ENCODE results near the gene CRYBG3.
A peak's percentile ranks its signal among the peaks of the same experiment; 100 is the strongest.

Gene CRYBG3

DNA sequence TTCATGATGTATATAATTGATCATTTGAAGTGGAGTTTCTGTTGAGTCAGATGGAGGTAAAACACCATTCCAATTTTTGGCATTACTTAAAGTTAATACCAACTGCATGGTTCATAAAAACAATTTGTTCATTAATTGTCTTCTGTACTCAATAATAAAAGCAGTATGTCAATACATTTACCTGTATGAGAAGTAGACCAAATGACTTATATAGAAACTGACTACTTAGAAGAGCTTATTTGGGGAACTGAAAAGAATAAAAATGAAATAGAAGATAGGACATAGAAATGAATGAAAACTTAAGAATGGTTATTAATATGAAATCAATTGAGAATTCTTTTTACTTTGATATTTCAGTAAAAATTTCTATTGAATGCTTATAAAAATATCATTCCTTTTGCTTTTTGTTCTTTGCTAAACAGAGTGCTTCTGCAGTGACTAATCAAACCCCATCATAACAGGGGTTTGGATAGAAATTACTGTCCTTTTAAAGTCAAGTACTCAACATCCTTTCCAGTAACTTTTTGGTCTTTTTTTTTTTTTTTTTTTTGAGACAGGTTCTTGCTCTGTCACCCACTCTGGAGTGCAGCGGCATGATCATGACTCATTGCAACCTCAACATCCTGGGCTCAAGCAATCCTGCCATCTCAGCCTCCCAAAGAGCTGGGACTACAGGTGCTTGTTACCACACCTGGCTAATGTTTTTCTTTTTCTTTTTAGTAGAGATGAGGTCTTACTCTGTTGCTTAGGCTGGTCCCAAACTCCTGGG, 6.5 kb upstream of the CRYBG3 start:
- TF ChIP-seq, protein P1, sequence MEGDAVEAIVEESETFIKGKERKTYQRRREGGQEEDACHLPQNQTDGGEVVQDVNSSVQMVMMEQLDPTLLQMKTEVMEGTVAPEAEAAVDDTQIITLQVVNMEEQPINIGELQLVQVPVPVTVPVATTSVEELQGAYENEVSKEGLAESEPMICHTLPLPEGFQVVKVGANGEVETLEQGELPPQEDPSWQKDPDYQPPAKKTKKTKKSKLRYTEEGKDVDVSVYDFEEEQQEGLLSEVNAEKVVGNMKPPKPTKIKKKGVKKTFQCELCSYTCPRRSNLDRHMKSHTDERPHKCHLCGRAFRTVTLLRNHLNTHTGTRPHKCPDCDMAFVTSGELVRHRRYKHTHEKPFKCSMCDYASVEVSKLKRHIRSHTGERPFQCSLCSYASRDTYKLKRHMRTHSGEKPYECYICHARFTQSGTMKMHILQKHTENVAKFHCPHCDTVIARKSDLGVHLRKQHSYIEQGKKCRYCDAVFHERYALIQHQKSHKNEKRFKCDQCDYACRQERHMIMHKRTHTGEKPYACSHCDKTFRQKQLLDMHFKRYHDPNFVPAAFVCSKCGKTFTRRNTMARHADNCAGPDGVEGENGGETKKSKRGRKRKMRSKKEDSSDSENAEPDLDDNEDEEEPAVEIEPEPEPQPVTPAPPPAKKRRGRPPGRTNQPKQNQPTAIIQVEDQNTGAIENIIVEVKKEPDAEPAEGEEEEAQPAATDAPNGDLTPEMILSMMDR (conservative IDR thresholded peaks at IDR 0.05), result no peak
- no peak for TF ChIP-seq ZFX (IDR thresholded peaks at IDR 0.05)
- no peak overlapping the region for H3K27ac ChIP-seq

DNA sequence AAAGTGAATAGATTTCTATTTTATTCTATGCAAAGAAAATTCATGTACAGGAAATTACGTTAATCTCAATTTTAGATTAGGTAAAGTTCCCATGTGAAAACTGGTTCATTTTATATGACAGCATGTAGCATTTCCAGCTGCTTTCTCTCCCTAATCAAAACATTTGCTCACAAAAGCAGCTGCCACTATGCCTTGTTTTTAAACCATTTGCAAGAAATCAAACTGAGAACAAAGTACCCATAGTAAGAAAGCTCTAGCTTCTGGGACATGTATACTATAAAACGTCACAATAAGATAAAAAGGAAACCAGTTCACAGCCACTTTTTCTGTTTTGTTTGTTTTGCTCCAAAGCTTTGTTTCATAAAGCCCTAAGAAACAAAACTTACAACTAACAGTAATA, 5.0 kb upstream of the CRYBG3 start:
- no peak for TF ChIP-seq ZFX (IDR thresholded peaks at IDR 0.05)
- TF ChIP-seq, protein P1 (conservative IDR thresholded peaks at IDR 0.05), result no peak
- no peak overlapping the region for H3K27ac ChIP-seq

DNA sequence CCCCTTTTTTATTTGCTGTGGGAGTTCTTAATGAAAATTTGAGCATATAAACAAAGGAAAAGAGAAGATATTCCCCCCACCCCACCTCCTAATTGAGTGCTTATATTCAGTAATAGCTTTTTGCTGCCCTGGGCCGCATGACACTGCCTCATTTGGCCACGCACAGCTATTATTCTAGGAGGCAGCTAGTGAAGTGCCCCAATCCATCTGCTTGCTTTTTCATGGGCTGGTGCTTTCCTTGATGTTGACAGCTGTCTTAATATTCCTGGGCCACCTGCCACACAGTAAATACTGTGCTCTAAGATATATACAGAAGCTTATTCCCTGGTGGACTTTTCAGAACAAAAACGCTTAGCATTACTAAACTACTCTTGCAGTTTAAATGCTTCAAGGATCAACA, 3.8 kb upstream of the CRYBG3 start:
- H3K27ac ChIP-seq, result no peak overlapping the region
- no peak for TF ChIP-seq ZFX (IDR thresholded peaks at IDR 0.05)
- TF ChIP-seq, protein P1 (conservative IDR thresholded peaks at IDR 0.05), result no peak

DNA sequence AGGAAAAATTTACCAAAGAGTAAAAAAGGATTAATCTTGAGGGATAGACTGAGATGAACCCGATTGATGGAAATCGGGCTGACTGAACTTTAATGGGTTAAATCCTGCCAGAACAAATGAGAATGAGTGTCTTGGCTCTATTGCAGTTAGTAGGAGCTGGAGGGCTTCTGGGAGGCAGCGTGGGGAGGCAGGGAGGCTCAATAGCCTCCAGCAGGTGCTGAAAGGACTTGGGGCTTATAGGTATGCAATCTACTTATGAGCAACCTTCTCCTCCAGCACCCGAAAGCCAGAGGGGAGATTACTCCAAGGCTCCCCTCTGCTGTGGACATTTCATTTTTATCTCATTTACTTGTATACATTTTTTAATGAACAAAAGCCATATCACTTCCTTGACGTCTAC, 1.0 kb upstream of the CRYBG3 start:
- TF ChIP-seq ZFX (IDR thresholded peaks at IDR 0.05), result no peak
- TF ChIP-seq, protein P1 (conservative IDR thresholded peaks at IDR 0.05), result no peak
- H3K27ac ChIP-seq, result no peak overlapping the region

DNA sequence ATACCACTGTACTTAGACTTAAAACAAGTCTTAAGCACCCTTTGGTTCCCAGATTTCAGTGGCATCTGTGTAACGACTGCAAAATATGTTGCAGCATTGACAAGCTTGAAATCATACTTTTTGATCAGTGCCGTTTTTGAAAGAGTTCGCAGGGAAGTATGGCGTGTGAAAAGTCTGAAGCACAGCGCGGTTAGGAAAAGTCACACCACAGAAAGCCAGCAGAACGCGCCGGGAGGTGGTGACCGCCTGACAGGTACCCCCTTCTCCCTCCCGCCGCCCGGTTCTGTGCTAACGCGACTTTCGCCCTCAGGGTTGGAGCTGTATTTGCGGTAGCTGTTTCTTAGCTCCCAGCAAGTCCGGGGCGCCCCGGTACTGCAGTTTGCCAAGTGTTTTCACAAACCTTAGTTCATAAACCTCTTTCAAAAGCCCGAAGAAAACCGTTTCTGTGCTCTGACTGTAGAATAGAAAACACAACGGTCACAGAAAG, 481 bp upstream of the CRYBG3 start:
- peak overlapping the region; percentile 80; the same call in 1 of the 2 replicates for H3K27ac ChIP-seq
- no peak for TF ChIP-seq ZFX (IDR thresholded peaks at IDR 0.05)
- TF ChIP-seq, protein P1 (conservative IDR thresholded peaks at IDR 0.05), result no peak

DNA sequence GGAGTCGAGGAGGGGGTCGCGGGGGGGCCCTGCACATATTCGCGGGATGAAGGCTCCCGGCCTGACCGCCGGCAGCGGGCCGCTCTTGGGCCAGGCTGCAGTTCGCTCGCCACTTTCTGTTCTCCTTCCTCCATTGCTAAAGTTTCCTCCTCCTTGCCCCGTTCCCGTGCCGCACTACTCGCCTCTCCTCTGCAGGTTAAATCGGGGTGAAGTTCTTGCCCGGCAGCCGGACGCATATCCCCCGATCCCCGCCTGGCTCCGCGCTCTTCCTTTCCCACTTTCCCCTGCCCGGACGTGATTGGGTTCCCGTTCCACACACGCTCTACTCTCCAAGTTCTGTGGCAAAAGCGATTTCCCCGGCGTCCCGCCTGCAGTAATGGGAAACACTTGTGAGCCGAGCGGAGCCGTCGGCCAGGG, 556 bp downstream of the CRYBG3 start:
- TF ChIP-seq, protein P1 (conservative IDR thresholded peaks at IDR 0.05), result peak; percentile 20
- TF ChIP-seq ZFX (IDR thresholded peaks at IDR 0.05), result peak; percentile 14; the same call in 1 of the 2 replicates
- H3K27ac ChIP-seq, result peak overlapping the region; percentile 80

Measured in C4-2B (cell line).